Stimulated activated naive CD8-positive, alpha-beta T cell treated with anti-CD3 and anti-CD28 coated beads, Interleukin-15, Interleukin-2, amounts not matched to agents 100 ng/mL and 50 ng/mL, for 24 hours (primary cell): Measurements from ENCODE around the gene STAT3.
A peak's percentile ranks its signal among the peaks of the same experiment; 100 is the strongest.

Experiments used
- H3K27ac Mint-ChIP-seq: one replicate; pipeline ENCODE4 v1.8.0; 2021; ENCODE audit warnings: mild to moderate bottlenecking, mixed read lengths
- H3K27me3 Mint-ChIP-seq: one replicate; pipeline ENCODE4 v1.8.0; 2021; ENCODE audit warnings: mixed read lengths
- H3K36me3 Mint-ChIP-seq: one replicate; pipeline ENCODE4 v1.8.0; 2021; ENCODE audit warnings: low read depth, mixed read lengths
- H3K4me1 Mint-ChIP-seq: one replicate; pipeline ENCODE4 v1.8.0; 2021; ENCODE audit warnings: low read depth, mixed read lengths
- H3K4me3 Mint-ChIP-seq: one replicate; pipeline ENCODE4 v1.8.0; 2021; ENCODE audit warnings: mild to moderate bottlenecking, mixed read lengths
- H3K9me3 Mint-ChIP-seq: one replicate; pipeline ENCODE4 v1.8.0; 2021; ENCODE audit warnings: mixed read lengths

Gene STAT3

GRCh38 chr17:42284024-42284369 lies 104.2 kb downstream of the STAT3 start:
- Mint-ChIP-seq H3K4me1 (peaks cover 51% of the 10 kb centered on the region), H3K36me3 (peaks cover 10% of the 10 kb centered on the region), H3K9me3 (no peaks in the 10 kb centered on the region), H3K4me3 (no peak overlapping the region), H3K27me3 (no peaks in the 10 kb centered on the region), H3K27ac (no peak overlapping the region)

- H3K27me3 Mint-ChIP-seq = no peaks in the 10 kb centered on the region
- peaks cover 10% of the 10 kb centered on the region for H3K36me3 Mint-ChIP-seq
- H3K27ac Mint-ChIP-seq = peak overlapping the region; percentile 52
- no peaks in the 10 kb centered on the region for H3K9me3 Mint-ChIP-seq
- no peak overlapping the region for H3K4me3 Mint-ChIP-seq
- H3K4me1 Mint-ChIP-seq = peaks cover 51% of the 10 kb centered on the region
Observed at GRCh38 chr17:42283241-42284023, 104.8 kb downstream of the STAT3 start.

GRCh38 chr17:42282478-42283080 lies 105.7 kb downstream of the STAT3 start:
- Mint-ChIP-seq H3K27ac (peak overlapping the region; percentile 61), H3K4me1 (peaks cover 54% of the 10 kb centered on the region), H3K9me3 (no peaks in the 10 kb centered on the region), H3K36me3 (peaks cover 15% of the 10 kb centered on the region), H3K27me3 (no peaks in the 10 kb centered on the region), H3K4me3 (no peak overlapping the region)

- no peaks in the 10 kb centered on the region for H3K9me3 Mint-ChIP-seq
- H3K4me3 Mint-ChIP-seq = no peak overlapping the region
- no peak overlapping the region for H3K27ac Mint-ChIP-seq
- peaks cover 55% of the 10 kb centered on the region for H3K4me1 Mint-ChIP-seq
- H3K27me3 Mint-ChIP-seq = no peaks in the 10 kb centered on the region
- peaks cover 9% of the 10 kb centered on the region for H3K36me3 Mint-ChIP-seq
Observed at GRCh38 chr17:42281571-42282096, 106.6 kb downstream of the STAT3 start.

DNA sequence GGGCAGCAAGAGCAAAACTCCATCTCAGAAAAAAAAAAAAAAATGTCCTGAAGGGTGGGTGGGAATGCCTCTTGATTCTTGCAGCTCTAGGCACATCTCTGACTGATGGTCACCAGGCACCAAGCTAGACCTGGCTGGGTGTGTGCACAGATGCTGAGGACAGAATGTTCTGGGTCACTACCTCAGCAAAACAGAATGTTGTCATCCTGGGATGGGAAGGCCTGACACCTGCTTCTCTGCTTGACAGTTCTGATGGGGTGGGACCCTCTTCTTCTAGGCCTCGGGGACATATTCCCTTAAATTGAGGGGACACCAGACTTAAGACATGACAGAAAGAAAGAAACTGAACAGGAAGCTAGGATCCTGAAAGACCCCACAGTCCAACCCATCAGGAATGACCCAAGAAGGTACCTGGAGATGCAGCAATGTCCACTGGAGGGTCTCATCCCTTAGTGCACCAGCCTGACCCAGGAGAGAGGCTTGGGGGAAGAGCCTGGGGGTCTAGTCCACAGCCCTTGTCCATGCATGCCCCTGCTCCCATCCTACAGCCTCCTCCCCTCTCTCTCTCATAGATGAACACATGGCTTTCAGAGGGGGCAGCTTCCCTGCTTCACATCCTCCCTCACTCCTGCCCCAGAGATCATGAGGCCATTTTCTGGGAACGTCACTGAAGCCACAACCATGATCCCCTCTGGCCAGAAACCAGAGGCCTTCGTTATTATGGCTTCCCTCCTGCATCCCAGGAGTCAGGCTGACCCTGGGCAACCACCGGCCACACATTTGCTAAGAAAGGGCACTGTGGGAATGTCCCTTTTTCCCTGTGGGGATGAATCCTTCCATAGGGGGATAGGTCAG lies 108.2 kb downstream of the STAT3 start:
- Mint-ChIP-seq H3K9me3 (no peaks in the 10 kb centered on the region), H3K27me3 (no peaks in the 10 kb centered on the region), H3K4me3 (no peak overlapping the region), H3K27ac (peak overlapping the region; percentile 26), H3K36me3 (peaks cover 10% of the 10 kb centered on the region), H3K4me1 (peaks cover 42% of the 10 kb centered on the region)

GRCh38 chr17:42277342-42277712 lies 110.9 kb downstream of the STAT3 start:
- Mint-ChIP-seq H3K27ac (peak overlapping the region; percentile 84), H3K4me1 (peaks cover 45% of the 10 kb centered on the region), H3K9me3 (no peaks in the 10 kb centered on the region), H3K27me3 (no peaks in the 10 kb centered on the region), H3K4me3 (peak overlapping the region; percentile 75), H3K36me3 (peaks cover 20% of the 10 kb centered on the region)

DNA sequence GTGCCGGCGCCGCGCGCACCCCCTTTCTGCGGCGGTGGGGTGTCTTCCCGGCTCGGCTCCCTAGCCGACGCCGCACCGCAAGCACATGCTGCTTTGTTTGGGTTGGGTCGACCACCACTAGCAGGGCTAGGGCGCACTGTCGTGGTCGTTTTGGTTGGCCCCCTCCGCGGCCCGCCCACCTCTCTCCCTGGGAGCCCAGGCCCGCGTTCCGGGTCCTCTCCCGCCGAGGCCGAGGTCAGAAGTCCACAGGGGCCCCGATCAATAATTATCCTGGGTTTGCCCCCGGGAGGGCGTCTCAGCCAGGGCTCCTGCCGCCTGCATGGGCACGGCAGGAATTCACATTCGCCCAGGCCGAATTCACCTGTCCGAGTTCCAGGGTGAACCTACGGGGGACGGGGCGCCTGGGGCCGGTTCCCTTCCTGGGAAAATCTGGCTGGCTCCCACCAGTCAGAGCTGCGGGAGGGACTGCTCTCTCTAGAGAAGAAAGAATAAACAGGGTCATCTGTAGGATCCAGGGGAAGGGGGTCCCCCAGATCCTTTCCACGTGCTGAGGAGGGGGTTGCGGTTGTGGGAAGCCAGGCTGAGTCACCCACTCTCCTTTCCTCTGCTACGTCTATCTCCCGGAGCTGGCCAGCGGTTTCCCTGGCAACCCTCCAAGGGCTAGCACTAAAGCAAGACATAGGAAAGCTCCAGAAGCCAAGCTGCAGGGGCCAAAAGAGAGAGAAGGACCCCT lies 111.5 kb downstream of the STAT3 start:
- peaks cover 22% of the 10 kb centered on the region for H3K36me3 Mint-ChIP-seq
- H3K9me3 Mint-ChIP-seq = no peaks in the 10 kb centered on the region
- H3K27me3 Mint-ChIP-seq = no peaks in the 10 kb centered on the region
- H3K4me3 Mint-ChIP-seq = peak overlapping the region; percentile 75
- peak overlapping the region; percentile 84 for H3K27ac Mint-ChIP-seq
- peaks cover 51% of the 10 kb centered on the region for H3K4me1 Mint-ChIP-seq

DNA sequence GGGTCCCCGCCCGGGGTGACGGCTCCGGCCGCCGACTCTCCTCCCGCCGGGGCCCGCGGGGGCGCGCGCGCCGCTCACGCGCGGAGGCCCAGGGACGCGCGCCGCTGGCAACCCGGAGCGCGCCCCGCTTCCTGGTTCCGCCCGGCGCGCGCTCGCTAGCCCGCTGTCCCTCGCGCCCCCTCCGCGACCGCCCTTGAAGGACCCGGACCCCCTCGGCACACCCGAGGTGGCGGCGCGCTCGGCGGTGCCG lies 112.0 kb downstream of the STAT3 start, which contains the start of gene STAT5B:
Gene STAT5B, minus strand, starts transcription at position 33 of the 250 bp plus-strand sequence. CDS start 44,264 bp downstream, outside the sequence.
- H3K4me3 Mint-ChIP-seq = peak within 1 kb of the TSS; percentile 96
- no peaks in the 10 kb centered on the region for H3K27me3 Mint-ChIP-seq
- peak within 1 kb of the TSS; percentile 98 for H3K27ac Mint-ChIP-seq
- H3K36me3 Mint-ChIP-seq = peaks cover 26% of the 10 kb centered on the region
- peaks cover 56% of the 10 kb centered on the region for H3K4me1 Mint-ChIP-seq
- H3K9me3 Mint-ChIP-seq = no peaks in the 10 kb centered on the region

GRCh38 chr17:42275527-42276358 lies 112.5 kb downstream of the STAT3 start:
- no peaks in the 10 kb centered on the region for H3K27me3 Mint-ChIP-seq
- peaks cover 26% of the 10 kb centered on the region for H3K36me3 Mint-ChIP-seq
- H3K4me1 Mint-ChIP-seq = peaks cover 61% of the 10 kb centered on the region
- H3K4me3 Mint-ChIP-seq = peak overlapping the region; percentile 96
- H3K9me3 Mint-ChIP-seq = no peaks in the 10 kb centered on the region
- peak overlapping the region; percentile 98 for H3K27ac Mint-ChIP-seq

- Mint-ChIP-seq H3K9me3 (no peaks in the 10 kb centered on the region), H3K27me3 (no peaks in the 10 kb centered on the region), H3K27ac (peak overlapping the region; percentile 98), H3K4me3 (peak overlapping the region; percentile 96), H3K36me3 (peaks cover 30% of the 10 kb centered on the region), H3K4me1 (peaks cover 69% of the 10 kb centered on the region)
Observed at GRCh38 chr17:42274812-42275526, 113.3 kb downstream of the STAT3 start.

DNA sequence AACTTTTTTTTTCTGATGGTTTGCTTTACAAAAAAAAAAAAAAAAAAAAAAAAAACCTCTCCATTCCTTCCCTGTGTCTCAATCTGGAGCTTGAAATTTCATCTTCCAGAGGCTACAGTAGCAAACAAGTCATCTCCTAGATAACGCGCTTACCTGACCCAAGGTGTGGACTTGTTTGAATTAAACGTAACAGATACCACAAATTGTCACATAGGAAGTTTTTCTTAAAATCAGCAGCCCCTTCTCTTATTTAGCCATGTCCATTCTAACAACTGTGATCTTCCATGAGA lies 114.0 kb downstream of the STAT3 start:
- H3K9me3 Mint-ChIP-seq = no peaks in the 10 kb centered on the region
- no peaks in the 10 kb centered on the region for H3K27me3 Mint-ChIP-seq
- H3K36me3 Mint-ChIP-seq = peaks cover 34% of the 10 kb centered on the region
- H3K4me1 Mint-ChIP-seq = peaks cover 77% of the 10 kb centered on the region
- peak overlapping the region; percentile 96 for H3K4me3 Mint-ChIP-seq
- H3K27ac Mint-ChIP-seq = peak overlapping the region; percentile 98

- peak overlapping the region; percentile 98 for H3K27ac Mint-ChIP-seq
- H3K9me3 Mint-ChIP-seq = no peaks in the 10 kb centered on the region
- H3K36me3 Mint-ChIP-seq = peaks cover 34% of the 10 kb centered on the region
- H3K4me3 Mint-ChIP-seq = peak overlapping the region; percentile 96
- H3K27me3 Mint-ChIP-seq = no peaks in the 10 kb centered on the region
- H3K4me1 Mint-ChIP-seq = peaks cover 82% of the 10 kb centered on the region
Observed at GRCh38 chr17:42273474-42274252, 114.6 kb downstream of the STAT3 start.
